HG03558 (cell line): ENCODE measurements around the gene MRM1.

Source experiments
- ATAC-seq: cut with Tn5 transposase; IDR thresholded peaks from one replicate; pipeline ENCODE4 v1.9.1; 2021; ENCODE audit warnings: moderate number of reproducible peaks; ENCODE audit not compliant: unreplicated experiment; ENCODE audit errors: extremely low read depth

The MRM1 gene

DNA sequence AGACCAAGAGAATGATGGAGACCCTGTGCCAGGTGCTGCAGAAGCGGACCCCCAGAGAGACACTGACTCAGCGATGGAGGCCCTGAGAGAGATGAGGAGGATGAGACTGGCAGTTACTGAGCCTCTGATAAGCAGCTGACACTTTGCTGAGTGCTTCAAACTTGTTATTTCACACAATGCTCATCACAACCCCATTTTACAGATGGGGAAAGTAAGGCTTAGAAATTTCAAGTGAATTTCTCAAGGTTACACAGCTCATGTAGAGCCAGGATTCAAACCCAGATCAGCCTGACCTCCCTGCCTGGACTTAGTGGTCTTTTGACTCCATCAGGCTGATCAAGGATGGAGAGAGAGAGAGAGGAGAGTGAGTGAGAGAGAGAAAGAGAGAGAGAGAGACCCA is 27.2 kb downstream of the MRM1 start:
- ATAC-seq = no peak

DNA sequence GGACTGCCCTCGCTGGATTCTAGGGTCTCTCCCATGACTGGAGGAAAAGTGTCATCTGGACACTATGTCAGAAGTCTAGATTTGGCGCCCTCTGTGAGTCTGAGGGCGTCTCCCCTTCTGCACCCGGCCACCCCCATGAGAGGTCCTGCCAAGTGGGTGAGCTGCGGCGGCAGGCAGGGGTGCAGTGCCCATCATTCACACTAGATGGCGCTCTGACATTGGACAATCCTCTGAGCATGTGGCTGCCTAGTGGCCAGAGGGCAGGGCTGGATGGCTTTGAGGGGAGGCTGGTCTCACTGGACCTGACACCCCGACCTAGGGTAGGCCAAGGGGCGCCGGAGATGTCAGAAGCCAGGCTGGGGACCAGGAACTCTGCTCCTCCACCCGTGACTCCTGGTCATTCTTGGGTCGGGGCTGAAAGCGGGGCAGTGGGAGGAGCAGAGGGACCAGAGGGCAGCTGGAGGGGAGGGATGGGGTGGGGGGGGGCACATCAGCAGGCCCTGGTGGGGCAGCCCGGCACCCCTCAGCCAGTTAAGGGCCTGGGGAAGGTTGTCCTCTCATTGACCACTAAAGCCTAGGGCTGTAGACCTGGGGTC is 28.0 kb downstream of the MRM1 start:
- no peak for ATAC-seq

DNA sequence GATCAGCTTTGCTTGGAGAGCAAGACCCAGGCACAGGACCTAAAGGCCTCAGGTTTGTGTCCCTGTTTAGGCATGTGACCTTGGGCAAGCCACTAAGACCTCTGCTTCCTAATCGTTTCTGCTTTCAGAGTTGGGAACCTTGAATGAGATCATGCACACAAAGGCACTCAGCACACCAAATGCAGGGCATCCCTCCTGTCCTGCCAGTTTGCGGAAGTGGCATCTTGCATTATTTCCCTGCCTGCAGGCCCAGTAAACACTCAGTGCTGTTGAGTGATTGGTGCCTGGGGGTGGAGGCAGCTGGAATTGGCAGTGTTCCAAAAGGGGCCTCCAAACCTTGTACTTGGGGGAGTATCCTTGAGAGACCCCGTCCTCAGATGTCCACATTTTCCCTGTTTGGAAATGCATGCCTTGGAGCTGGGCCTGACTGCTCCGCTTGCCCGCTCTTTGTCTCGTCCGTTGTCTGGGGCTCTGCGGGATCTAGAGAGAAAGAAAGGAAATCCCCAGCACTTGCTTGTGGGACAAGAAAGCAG is 28.7 kb downstream of the MRM1 start:
- no peak for ATAC-seq

DNA sequence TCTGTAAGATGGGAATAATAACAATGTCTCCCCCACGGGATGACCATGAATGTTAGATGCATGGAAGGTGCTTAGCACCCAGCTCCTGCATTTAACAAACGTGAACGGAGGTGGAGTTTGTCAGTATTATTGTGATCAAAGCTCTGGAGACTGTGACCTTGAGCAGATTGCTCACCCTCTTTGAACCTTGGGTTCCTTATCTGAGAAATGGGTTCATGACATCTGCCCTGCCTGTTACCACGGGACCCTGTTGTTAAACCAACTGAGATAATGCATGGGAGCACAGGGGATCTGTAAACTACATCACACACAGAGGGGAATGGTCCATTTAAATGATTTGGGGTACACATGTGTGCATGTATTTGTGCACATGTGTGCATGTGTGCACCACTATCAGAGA is 29.6 kb downstream of the MRM1 start:
- no peak for ATAC-seq

DNA sequence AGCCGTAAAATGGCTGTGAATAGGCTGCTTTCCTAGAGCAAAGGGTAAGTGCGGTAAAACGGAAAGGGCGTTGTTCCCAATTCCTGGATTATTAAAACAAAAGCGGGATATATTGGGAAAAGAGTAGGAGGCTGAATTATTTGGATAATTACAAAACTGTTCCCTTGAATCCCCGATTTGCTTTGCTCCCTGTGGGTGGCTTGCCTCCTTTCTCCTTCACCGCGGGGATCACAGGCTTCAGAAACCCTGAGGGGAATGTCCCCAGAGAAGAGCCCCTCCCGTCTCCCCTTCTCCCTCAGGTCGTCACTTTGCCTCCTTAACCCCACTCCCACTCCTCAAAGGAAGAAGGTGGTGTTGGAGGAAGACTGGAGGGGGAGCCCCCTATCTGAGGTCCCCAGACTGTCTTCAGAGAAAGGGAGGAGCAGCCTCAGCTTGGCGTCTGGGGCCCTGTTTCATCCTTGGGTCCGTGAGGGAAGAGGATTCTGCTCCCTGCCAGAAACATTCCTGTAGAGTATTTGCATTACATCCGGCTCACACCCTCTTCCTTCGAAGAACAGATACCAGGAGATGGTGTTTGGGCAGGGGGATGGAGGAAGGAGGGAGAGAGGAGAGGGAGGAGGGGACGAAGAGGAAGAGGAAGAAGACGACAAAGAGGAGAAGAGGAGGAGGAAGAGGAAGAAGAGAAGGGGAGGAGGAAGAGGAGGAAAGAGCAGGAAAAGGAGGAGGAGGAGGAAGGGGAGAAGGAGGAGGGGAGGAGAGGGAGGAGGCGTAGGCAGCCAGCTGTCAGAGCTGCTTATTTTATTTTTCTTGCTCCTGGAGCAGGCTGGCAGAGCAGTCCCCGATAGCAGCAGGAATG is 31.8 kb downstream of the MRM1 start:
- no peak for ATAC-seq

DNA sequence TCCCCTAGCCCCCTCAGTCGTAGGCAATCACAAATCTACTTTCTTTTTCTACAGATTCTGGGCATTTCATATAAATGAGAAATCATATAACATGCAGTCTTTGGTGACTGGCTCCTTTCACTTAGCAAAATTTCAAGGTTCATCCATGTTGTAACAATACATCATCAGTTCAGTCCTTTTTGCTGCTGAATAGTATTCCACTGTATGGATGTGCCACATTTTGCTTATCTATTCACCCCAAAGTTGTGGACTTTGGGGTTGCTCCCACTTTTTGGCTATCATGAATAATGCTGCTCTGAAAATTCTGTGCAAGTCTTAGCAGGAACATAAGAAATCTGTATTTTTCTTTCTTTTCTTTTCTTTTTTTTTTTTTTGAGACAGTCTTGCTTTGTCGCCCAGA is 39.0 kb downstream of the MRM1 start:
- no peak for ATAC-seq

DNA sequence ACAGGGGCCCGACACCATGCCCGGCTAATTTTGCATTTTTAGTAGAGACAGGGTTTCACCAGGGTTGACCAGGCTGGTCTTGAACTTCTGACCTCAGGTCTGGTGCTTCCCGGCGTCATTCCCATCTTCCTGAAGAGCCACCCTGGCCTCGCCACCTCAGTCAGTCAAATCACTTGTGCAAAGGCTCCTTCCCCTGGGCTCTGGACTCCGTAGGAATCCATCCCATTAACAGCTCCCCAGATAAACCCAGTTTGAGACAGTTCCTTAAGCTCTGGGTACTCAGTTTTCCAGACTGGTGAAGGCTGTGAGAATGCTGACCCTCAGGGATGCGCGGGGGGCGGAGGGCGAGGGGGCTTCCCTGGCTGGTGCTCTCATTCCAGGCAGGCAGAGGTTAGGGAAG is 39.5 kb downstream of the MRM1 start:
- no peak for ATAC-seq

DNA sequence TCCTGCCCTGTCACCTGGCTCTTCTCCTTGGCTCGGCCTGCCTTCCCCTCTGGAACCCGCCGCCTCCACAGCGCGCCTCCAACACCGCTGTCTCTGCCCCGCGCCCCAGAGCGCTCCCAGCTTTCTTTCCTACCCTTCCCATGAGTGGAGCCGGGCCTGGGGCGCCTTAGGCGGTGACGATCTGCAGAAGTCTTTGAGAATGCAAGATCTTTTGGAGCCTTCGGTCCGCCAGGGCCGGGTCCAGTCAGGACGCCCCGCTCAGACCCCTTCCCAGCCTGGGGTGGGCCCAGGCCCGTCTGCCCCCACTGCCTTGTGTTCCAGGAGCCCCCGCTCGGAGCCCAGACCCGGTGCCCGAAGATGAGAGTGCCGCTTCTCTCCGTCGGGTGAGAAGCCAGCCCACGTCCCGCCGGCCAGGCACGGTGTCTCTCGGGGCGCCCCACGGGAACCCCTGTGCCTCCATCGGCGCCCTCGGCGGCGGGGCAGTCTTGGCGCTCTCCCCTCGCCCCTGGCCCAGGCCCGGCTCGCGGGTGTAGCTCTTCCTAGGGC is 40.0 kb downstream of the MRM1 start:
- no peak for ATAC-seq

DNA sequence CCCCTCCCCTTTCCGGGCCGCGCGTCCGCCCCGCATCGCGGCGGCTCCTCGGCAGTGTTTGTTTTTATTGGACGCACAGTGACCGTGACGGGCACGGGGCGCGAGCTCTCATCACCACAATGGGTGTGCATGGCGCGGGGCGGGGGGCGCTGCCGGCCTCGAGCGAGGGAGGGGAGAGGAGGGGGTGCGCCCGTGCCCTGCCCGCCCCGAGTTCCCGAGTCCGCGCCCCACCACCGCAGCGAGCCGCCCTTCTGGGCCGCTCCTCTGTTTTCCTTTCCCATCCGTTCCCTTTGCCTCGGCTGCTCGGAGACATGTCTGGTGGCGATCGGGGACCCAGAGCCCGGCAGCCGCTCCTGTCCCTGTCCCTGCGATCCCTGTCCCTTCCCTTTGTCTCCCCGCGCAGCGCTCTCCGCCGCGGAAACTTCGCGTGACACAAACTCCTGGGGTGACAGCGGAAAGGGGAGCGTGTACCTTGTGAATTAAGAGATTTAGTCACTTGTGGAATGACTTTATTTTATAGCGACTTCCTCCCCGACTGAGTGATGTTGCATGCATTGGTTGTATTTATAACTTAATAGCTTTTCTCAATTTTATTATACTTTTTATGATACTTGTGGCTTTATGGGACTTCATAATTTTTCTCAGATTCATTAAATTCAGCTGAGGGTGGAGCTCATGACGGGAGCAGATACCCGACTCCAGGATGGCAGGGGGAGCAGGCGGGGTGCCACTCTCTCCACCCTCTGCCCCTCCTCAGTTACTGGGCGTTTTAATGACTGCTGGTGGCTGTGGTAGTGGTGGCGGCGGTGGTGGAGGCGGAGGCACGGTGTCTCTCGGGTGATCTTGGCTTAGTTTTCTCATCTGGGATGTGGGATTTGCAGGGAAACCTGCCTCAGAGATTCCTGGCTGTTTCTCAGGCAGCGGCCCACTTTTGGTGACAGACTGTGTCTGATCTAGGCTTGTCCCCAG is 40.8 kb downstream of the MRM1 start:
- no peak for ATAC-seq

DNA sequence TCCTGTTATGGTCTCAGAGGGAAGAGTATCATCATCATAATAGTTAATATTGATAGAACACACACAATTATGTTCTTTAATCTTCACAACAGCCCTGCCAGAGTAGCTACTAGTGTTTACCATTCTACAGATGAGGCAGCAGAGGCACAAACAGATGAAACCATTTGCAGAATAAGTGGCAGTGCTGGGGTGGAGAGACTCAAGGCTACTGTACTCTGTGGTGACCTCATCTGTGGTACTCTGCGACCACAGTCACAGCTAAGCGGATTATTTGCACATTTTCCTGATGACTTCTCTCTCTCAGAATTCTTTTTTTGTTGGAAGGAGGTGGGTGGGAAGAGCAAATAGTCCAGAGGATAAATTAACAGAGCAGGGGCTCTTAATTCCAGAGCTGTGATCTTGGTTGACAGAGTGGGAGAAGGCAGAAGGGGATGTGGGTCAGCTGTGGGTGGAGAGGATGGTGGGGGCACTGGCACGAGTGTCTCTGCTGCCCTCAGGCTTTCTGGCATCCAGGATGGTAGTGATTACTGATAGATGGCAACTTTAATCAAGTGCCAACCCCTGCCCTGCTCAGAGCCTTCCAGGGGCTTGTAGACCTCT is 41.8 kb downstream of the MRM1 start:
- no peak for ATAC-seq

DNA sequence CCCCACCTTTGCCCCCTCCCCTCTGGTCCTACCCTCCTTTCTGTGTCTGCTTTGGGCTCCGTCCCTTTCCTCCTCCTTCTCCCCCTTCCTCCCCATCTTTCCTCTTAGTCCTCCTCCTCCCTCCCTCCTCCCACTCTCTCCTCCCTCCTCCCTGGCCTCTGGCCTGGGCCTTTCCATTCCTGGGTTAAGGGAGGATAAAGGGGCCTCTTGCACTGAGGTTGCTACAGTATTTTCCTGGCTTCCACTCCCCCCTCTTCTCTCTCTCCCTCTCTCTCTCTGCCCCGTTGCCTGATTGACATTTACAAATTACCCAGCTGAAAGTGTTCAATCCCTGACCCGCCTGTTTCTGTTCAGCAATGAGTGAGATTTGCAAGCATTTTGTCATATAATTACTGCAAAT is 44.0 kb downstream of the MRM1 start:
- no peak for ATAC-seq

DNA sequence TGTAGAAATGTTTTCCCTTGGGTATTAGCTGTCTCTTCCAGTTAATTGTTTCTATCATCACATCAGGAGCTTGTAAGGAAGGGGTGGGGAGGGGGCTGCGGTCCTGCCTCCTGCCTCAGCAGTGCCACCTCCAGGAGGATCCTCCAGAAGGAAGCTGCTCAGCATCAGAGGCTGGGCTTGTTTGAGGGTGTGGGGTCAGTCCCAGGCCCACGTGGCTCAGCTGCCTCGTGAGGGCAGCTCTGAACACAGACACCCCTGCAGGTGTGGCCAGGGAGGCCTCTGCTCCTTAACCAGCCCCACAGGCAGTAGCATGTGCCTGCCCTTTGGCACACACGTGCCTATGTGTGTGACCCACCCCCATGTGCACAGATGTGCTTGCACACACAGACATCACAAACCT is 46.3 kb downstream of the MRM1 start:
- ATAC-seq = no peak

DNA sequence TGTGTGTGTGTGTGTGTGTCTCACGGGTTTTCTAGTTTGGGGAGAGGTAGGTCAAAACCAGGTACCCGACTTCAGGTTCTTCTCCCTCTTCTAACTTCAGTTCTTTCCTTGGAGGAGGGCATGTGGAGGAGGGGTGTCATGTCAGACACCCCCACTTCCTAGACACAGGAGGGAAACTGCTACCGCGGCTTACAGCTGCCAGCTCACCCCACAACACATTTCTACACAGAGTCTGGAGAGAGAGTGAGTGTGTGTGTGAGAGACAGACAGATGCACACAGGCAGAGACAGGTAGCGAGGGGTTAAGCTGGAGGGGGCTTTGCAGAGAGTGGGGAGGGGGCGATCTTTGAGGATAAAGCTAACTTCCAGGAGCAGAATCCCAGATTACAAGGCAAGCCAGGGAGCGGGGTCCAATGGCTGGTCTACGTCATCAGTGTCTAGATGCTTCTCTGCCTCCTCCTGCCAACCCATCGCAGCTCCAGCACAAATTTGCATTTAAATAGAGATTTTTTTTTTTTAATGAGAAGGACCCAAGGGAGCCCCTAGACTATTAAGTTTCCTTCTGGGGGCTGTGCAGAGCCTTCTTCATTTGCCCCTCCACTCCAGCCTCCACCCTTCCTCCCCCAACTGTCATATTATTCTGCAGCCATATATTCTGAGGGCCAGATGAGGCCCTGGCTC is 48.9 kb downstream of the MRM1 start:
- no peak for ATAC-seq

DNA sequence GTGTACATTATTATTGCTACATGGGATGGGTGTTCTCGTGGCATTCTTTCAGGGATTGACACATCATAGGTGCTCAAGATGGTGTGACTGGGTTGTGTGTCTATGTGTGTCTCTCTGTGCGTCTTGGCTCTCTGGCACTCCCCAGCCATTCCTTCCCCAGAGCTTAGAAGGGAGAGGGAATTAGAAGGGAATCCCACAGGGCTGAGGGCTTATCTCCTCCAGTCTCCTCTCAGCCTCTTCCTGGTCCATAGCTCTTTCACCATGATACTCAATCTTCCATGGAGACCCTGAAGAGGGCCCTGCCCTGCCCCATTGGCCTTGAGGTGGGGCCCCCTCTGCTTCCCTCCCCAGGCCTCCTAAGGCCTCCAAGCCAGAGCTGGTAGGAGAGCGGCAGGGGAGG is 52.0 kb downstream of the MRM1 start:
- ATAC-seq = no peak

DNA sequence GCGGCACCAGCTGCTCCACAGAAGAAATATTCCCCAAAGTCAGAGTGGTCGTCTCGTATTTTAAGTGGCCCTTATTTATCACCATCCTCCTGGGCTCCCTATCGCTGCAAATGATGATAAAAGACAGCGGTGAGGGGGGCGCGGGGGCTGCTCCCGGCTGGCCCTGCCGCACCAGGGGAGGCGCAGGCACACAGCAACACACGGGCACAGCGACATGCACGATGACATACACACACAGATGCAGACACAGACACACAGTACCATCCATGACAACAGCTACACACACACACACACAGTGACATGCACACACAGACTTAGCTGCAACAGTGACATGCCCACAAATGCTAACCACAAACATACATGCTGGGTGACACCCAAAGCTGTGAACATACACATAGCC is 52.5 kb downstream of the MRM1 start:
- ATAC-seq = no peak

DNA sequence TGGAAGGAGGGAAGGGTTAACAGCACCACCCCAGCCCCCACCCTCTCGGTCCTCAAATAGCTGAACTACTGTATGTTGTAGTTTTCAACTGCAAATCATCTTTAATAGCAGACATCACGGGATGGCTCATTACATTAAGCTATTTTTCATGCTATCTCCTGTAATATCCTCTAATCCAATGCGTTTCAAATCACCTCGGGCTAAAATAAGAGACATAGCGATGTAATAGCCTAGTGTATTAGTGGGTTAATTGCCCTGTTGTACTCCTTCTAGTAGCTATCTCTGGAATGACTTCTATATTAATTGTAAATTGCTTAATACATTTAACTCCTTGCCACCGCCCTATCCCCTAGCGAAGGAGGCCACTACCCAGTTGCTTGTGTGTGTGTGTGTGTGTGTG is 54.3 kb downstream of the MRM1 start:
- ATAC-seq = no peak

DNA sequence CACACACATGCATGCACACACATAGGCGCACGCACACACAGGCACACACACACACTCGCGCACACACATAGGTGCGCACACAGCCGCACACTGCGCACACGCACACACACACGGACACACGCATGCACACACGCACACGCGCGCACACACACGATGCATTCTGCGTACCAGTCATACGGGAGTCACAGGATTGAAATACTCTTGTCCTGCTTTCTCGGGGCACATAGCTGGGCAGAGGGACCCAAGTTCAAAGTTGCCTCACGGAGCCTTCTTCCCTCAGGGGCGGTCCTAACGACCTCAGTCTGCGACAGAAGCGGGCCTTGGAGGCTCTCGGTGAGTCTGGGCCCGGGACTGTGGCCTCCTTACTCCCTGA is 56.0 kb downstream of the MRM1 start:
- no peak for ATAC-seq

DNA sequence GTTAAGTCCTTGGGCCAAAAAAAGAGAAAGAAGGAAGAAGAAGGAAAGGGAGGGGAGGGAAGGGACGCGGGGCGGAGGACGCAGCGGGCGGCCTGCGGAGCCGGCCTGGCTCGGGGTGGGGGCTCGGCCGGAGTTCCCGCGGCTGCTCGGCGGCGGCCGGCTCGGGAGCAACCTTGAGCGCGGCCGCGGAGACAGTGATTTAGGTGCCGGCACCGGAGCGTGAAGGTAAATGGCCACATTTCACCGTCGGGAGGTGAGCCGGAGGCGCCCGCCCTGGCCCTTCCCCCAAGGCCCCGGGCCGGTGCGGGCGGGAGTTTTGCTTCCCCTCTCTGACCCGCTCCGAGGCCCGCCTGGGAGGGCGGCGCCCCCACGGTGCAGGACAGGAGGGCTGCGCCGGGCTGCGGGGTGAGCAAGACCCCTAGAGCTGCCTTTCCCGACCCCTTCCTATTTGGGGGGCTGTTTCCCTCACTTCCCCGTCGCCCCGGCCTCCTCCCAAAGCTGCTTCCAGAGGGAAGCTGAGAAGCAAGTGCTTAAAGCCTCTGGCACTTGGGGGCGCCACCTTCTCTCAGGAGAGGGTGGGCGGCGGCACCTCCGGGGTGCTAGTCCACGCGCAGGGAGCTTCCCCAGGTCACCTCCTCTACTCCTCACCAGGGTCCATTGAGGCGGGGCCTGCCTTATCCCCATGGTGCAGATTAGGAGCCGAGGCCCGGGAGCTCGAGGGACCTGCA is 56.5 kb downstream of the MRM1 start:
- ATAC-seq = no peak
